EL (cell line): ENCODE measurements around the gene PCDHA8.
"Not testable (repeated sequence)": the region's sequence is repeated elsewhere in the genome, so short reads cannot be mapped to it uniquely, and the experiment has no call there.

Experiments used
- DNase-seq: peaks from one replicate; pipeline ENCODE4 v3.0.0-alpha.2; 2016

Gene PCDHA8

GRCh38 chr5:140829511-140830501 lies 11.2 kb upstream of the PCDHA8 start:
- not testable (repeated sequence) for DNase-seq

- DNase-seq, result peak; percentile 20
Observed at GRCh38 chr5:140833993-140834392, 7.0 kb upstream of the PCDHA8 start, which contains the start of gene PCDHA7. PCDHA7 (plus strand) TSS chr5:140834269; CDS start chr5:140834384, 115 bp downstream.

GRCh38 chr5:140834439-140835008 lies 6.5 kb upstream of the PCDHA8 start:
- not testable (repeated sequence) for DNase-seq

- no peak for DNase-seq
Observed at GRCh38 chr5:140835622-140836510, 5.1 kb upstream of the PCDHA8 start.

- DNase-seq, result no peak
Observed at GRCh38 chr5:140842798-140843733, 2.1 kb downstream of the PCDHA8 start.

GRCh38 chr5:140848139-140849102 lies 7.4 kb downstream of the PCDHA8 start, which contains the start of gene PCDHA9:
PCDHA9 (plus strand) TSS chr5:140848382; CDS start chr5:140848496, 114 bp downstream.
- peak; percentile 5 for DNase-seq

- DNase-seq, result not testable (repeated sequence)
Observed at GRCh38 chr5:140849831-140850634, 9.0 kb downstream of the PCDHA8 start.

- no peak for DNase-seq
Observed at GRCh38 chr5:140855772-140856674, 15.0 kb downstream of the PCDHA8 start, which contains the start of gene PCDHA10. PCDHA10 (plus strand) TSS chr5:140855897; CDS start chr5:140856049, 152 bp downstream.

GRCh38 chr5:140857177-140857986 lies 16.4 kb downstream of the PCDHA8 start:
- no peak for DNase-seq

GRCh38 chr5:140857987-140858240 lies 16.9 kb downstream of the PCDHA8 start:
- DNase-seq, result no peak

GRCh38 chr5:140862441-140863295 lies 21.7 kb downstream of the PCDHA8 start:
- DNase-seq, result no peak

GRCh38 chr5:140868721-140869554 lies 28.0 kb downstream of the PCDHA8 start, which contains the start of gene PCDHA11:
PCDHA11 (plus strand) TSS chr5:140868957; CDS start chr5:140869104, 147 bp downstream.
- DNase-seq, result peak; percentile 7

- DNase-seq, result no peak
Observed at GRCh38 chr5:140869555-140869886, 28.5 kb downstream of the PCDHA8 start.

- DNase-seq, result no peak
Observed at GRCh38 chr5:140870221-140871201, 29.5 kb downstream of the PCDHA8 start.
